Hematopoietic multipotent progenitor cell treated with erythropoietin and hydrocortisone succinate and interleukin-3 and kit ligand, for 8 days (in vitro differentiated cells): ENCODE data around the gene GATAD1.
A peak's percentile ranks its signal among the peaks of the same experiment; 100 is the strongest.
"Not testable (repeated sequence)": the region's sequence is repeated elsewhere in the genome, so short reads cannot be mapped to it uniquely, and the experiment has no call there.

Source experiments
- DNase-seq: peaks from one replicate; pipeline ENCODE4 v3.0.0-alpha.2; 2015

Gene GATAD1

DNA sequence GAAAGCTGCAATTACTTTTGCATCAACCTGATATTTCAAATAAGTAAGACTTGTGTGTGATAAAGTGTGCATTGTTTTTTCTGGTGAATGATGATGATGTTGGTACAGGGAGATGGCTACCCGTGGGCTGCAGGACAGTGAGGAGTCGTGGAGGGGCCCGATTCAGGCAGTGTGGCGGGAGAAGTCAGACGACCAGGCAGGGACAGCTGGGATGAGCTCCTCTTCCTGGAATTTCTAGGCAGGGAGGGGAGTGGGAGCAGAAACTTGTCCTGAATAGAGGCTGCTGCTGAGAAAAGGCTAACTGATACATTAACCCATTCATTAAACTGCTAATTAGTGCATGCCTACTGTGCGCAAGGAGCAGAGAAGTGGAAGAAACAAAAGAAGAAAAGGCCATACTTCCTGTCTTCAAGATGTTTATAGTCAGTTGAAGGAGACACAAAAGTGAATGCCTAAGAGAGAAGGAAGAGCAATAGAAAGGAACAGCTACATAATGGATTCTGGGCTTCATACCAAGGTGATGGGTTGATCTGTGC lies 9.3 kb upstream of the GATAD1 start:
- DNase-seq: no peak

DNA sequence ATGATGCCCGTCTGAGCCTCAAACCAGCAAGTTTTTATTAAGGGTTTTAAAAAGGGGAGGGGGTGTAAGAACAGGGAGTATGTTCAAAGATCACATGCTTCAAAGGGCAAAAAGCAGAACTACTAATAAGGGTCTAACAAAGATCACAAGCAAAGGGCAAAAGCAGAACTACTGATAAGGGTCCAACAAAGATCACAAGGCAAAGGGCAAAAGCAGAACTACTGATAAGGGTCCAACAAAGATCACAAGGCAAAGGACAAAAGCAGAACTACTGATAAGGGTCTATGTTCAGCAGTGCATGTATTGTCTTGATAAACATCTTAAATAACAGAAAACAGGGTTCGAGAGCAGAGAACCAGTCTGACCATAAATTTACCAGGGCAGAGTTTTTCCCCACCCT lies 4.6 kb upstream of the GATAD1 start:
- DNase-seq: not testable (repeated sequence)

DNA sequence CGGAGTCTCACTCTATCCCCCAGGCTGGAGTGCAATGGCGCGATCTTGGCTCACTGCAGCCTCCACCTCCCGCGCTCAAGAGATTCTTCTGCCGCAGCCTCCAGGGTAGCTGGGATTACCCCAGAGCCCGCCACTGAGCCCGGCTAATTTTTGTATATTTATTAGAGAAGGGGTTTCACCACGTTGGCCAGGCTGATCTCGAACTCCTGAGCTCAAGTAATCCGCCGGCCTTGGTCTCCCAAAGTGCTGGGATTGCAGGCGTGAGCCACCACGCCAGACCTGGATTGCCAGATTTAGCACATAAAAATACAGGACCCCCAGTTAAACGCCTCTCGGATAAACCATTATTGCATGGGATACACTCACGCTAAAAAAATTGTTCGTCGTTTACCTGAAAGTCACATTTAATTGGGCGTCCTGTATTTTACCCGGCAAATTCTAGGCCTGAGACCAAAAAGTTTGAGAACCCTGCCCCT lies 375 bp upstream of the GATAD1 start:
- peak; percentile 92 for DNase-seq

DNA sequence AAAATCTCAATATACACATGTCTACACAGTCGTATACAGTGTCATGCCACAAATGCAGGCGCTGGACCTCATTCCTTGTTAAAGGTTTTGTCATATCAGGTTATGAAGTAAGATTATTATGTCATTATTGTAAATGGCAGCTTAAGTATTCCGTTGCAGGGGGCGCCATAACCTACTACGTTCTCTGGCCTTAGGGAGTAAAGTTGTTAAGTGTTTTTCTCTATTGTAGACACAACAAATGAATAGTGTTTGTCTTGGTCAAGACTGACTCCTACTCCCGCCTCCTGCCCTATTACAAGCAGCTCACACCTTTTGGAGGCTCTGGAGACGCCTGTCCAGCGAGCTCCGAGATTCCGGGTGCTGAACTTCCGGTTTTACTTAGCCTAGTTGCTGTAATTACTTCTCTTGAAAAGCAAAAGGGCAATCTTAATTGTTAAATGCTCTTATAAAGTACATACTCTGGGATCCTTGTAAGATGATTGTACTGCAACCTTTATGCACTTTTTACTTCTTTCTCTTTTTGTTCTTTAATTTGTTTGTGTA lies 994 bp downstream of the GATAD1 start:
- peak; percentile 81 for DNase-seq

GRCh38 chr7:92451645-92452044 lies 4.4 kb downstream of the GATAD1 start:
- no peak for DNase-seq

DNA sequence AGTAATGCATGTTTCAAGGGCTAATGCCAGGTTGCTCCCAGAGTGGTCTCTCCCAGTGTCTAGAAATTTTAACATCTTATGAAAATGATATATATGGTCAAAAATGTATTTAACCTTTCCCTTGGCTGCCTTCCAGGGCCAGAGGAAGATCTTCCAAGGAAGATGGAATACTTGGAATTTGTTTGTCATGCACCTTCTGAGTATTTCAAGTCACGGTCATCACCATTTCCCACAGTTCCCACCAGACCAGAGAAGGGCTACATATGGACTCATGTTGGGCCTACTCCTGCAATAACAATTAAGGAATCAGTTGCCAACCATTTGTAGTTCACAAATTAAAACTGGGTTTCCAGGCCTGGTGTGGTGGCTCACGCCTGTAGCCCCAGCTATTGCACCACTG lies 9.0 kb downstream of the GATAD1 start:
- no peak for DNase-seq

DNA sequence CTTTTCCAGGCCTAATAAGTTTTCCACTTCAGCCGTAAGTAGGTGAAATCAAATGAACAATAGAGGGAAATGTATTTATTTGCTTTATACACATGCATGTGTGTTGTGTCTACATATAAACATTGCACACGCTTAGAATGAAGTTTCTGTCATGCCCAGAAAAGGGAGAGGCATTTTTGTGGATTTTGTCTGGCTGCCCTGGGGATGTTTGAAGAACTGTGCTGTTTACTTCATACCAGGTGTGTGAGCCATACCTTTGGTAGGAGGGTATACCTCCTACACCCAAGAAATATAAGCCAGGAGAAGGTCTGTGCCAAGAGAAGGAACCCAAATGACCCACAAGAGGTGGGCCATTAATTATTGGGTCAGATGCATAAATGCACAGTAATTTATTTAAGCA lies 12.8 kb downstream of the GATAD1 start:
- DNase-seq: no peak

- no peak for DNase-seq
Measured at GRCh38 chr7:92460510-92460909, 13.2 kb downstream of the GATAD1 start.

DNA sequence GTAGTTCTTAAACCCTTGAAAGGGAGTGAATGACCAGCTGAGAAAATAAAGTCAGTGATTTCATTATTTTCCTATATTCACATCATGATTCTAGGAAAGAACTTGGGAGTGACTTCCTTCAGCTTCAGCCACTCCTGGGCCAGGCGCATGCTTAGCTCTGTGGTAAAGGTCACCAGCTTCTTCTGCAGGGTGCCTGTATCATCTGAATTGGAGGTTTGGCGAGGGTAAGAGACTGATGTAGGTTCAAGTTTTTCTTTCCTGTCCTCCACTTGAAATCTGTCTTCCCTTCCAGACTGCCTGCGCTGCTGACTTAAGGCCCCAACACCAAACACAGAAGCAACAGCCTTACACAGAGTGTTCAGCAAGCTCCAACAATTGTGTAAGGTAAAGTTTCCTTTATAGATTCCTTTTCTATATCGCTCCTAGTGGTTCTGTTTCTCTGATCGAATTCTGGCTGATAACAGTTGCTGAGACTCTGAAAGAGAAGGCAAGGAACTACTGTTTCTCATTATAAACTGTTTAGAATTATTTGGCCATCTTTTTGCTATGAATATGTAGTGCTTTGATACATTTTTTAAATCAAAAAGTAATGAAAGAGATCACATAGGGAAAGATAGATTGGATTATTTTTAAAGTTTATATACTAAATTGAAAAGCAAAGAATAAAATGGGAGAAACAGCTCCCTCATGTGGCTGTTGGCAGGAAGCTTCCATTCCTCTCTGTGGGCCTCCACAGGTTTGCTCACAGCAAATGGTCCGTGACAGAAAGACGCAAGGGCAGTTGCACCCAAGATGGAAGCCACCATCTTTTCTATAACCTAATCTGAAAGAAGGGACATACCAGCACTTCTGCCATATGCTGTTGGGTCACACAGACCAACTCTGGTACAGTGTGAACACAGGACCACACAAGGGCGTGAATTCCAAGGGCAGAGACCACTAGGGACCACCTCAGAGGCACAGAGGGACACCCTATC lies 14.0 kb downstream of the GATAD1 start:
- DNase-seq: peak; percentile 72

DNA sequence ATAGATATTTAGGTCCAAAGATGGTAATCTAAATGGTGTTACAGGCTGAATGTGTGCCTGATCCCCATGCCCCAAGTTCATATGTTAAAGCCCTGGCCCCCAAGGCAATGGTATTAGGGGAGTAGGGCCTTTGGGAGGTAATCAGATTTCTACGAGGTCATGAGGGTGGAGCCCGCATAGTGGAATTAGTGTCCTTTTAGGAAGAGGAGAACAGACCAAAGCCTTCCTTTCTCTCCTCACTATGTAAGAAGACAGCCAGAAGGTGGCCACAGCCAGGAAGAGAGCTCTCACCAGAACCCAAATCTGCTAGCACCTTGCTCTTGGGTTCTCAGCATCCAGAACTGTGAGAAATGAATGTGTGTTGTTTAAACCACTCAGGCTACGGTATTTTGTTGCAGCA lies 15.3 kb downstream of the GATAD1 start:
- no peak for DNase-seq

- no peak for DNase-seq
Measured at GRCh38 chr7:92464515-92464914, 17.2 kb downstream of the GATAD1 start.

- DNase-seq: no peak
Measured at GRCh38 chr7:92466682-92467081, 19.4 kb downstream of the GATAD1 start.

DNA sequence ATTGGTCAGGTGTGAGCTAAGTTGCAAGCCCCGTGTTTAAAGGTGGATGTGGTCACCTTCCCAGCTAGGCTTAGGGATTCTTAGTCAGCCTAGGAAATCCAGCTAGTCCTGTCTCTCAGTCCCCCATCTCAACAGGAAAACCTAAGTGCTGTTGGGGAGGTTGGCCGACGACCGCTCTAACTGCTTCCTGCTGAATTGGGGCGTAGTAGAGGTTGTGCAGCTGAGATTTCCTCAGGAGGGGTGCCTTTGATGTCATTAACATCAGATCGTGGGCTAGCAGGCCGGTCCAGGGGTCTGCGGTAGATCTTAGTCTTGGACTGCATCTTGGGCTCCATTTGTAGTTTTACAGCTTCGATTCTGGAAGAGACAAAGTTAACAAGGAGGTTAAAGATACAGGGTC lies 21.3 kb downstream of the GATAD1 start:
- DNase-seq: not testable (repeated sequence)

- DNase-seq: not testable (repeated sequence)
Measured at GRCh38 chr7:92473989-92474388, 26.7 kb downstream of the GATAD1 start.

DNA sequence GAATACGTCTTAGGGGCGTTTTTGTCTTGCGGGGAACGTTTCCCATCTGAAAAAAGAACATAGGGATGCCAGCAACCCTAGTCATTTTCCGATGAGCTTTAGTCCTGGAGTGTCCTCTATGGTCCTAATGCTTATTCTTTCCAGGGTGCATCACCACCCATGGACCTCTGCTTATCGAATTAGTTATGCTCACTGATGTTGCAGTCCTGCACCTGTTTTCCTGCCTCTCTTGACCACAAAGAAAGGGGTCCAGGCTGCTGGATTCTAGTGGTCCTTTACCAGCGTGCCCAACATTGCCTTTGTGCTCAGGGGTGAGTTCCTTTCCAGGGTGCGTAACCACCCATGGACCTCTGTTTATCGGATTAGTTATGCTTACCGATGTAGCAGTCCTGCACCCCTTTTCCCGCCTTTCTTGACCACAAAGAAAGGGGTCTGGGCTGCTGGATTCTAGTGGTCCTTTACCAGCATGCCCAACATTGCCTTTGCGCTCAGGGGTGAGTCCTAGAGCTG lies 28.0 kb downstream of the GATAD1 start:
- DNase-seq: not testable (repeated sequence)

DNA sequence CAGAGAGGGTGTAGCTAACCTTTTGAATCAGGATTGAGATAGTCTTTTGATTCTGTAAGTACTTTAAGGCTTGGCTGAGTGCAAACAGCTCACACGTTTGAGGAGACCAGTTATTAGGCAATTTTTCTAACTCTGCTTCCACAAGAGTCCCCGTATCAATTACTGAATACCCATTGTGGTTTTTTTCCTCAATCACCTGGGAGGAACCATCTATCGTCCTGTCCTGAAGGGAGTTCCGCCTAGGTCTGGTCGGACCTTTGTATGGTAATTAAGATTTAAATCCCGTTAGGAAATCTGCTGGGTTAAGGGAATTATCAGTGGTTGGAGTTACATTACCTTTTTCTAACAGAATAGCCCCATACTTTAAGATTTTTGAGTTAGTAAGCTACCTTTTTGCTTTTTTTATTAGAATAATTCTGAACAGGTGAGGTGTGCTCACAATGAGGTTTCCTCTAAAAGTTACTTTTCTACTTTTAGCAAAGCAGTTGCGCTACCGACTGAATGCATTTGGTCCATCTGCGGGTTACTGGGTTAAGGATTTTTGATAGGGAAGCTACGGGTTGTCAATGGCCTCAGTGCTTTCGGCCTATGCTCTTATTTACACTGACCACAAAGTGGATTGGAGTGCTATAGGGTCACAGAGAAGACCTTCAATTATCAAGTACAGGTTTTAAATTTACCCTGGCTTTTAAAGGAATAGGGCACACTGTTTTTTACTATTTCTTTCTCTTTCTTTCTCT lies 28.7 kb downstream of the GATAD1 start:
- DNase-seq: not testable (repeated sequence)

DNA sequence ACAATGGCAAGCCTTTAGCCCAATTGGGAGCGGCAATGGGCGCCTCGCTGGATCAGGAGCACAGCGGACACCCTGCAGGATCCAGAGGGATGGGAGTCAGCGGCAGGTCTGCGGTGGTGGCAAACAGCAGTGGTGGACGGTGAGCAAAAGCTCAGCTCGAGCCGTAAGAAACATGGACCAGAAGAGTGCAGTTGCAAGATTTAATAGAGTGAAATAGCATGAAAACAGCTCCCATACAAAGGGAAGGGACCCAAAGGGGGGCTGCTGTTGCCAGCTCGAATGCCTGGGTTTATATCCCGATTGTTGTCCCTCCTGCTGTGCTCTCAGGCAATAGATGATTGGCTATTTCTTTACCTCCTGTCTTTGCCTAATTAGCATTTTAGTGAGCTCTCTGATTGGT lies 30.4 kb downstream of the GATAD1 start, which contains the start of gene ERVW-1:
TSS of gene ERVW-1 (minus strand) at position 266 of the 400 bp plus-strand sequence. CDS start 7,565 bp downstream, outside the sequence.
- not testable (repeated sequence) for DNase-seq

- no peak for DNase-seq
Measured at GRCh38 chr7:92478095-92478494, 30.8 kb downstream of the GATAD1 start.

DNA sequence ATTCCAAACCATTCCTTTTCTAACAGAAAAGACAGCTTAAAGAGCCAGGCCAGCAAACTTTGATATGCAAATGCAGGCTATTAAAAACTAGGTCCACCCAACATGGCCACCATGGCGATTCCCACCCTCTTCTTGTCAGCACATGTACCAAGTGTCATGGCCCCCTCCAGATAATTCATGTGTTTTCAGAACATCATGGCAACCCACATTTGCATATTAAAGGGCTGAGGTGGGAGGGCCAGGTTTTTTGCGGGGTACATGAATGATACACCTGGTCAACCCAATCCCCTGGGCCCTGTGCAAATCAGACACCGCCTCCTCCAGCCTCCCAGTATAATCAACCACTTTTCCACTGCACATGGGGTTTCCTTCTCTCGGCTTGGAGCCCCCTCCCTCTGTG lies 31.4 kb downstream of the GATAD1 start:
- DNase-seq: no peak

DNA sequence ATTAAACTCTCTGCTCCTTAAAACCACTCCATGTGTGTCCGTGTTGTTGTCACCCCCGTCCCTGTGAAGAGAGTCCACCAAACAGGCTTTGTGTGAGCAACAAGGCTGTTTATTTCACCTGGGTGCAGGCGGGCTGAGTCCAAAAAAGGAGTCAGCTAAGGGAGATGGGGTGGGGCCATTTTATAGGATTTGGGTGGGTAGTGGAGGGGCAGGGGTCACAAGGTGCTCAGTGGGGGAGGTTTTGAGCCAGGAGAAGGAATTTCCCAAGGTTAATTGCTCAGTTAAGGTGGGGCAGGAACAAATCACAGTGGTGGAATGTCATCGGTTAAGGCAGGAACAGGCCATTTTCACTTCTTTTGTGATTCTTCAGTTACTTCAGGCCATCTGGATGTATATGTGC lies 31.9 kb downstream of the GATAD1 start:
- not testable (repeated sequence) for DNase-seq

DNA sequence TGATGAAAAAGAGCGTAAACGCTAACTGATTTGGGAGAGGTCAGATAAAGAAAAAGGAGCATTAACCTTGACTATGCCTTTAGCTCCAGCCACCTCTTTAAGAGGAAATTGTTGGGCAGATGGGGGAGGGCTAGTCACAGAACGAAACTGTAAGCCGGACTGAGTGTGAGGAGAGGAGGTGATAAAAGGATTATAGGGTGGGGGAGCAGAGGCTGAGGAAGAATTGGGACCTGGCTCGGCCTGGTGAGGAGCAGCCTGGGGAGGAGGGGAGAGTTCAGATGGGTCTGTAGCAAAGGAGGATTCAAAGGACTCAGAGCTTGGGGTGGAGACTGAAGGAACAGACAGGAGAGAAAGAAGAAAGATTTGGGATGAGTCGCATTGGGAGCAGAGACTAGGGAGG lies 36.3 kb downstream of the GATAD1 start:
- not testable (repeated sequence) for DNase-seq

- not testable (repeated sequence) for DNase-seq
Measured at GRCh38 chr7:92484226-92484625, 36.9 kb downstream of the GATAD1 start.
